H9 (cell line): ENCODE data around the gene THSD7A. TPM values are rescaled to one million over a fixed set of nuclear protein-coding genes. Genes with fewer than 3 reads are reported as not detected.

ENCODE experiments used
- DNase-seq: peaks from one replicate; pipeline ENCODE4 v3.0.0-alpha.2; 2017
- H2AFZ ChIP-seq: one replicate; pipeline ENCODE4 v1.6.1; 2013; ENCODE audit warnings: mild to moderate bottlenecking, low read length, control low read depth, moderate library complexity
- H2AK5ac ChIP-seq: 2 replicates; pipeline ENCODE4 v1.6.1; 2013; ENCODE audit warnings: low read length, control low read depth, mixed read lengths; ENCODE audit not compliant: insufficient read length
- H2BK120ac ChIP-seq: one replicate; pipeline ENCODE4 v1.6.1; 2013; ENCODE audit warnings: low read depth, mild to moderate bottlenecking, low read length, control low read depth, inconsistent platforms; ENCODE audit not compliant: poor library complexity, severe bottlenecking
- H2BK12ac ChIP-seq: 2 replicates; pipeline ENCODE4 v1.6.1; 2013; ENCODE audit warnings: low read length, control low read depth, mixed read lengths, low read depth; ENCODE audit not compliant: insufficient read length
- H2BK15ac ChIP-seq: 2 replicates; pipeline ENCODE4 v1.6.1; 2013; ENCODE audit warnings: low read depth, low read length, control low read depth
- H2BK20ac ChIP-seq: one replicate; pipeline ENCODE4 v1.6.1; 2013; ENCODE audit warnings: low read depth, mild to moderate bottlenecking, low read length, control low read depth, inconsistent platforms; ENCODE audit not compliant: poor library complexity, severe bottlenecking
- H2BK5ac ChIP-seq: 2 replicates; pipeline ENCODE4 v1.6.1; 2013; ENCODE audit warnings: low read length, control low read depth, mixed read lengths; ENCODE audit not compliant: insufficient read length
- H3K14ac ChIP-seq: 2 replicates; pipeline ENCODE4 v1.6.1; 2013; ENCODE audit warnings: low read length, control low read depth; ENCODE audit not compliant: insufficient read depth
- H3K18ac ChIP-seq: 2 replicates; pipeline ENCODE4 v1.6.1; 2013; ENCODE audit warnings: low read depth, mild to moderate bottlenecking, mixed read lengths, low read length, control low read depth; ENCODE audit not compliant: insufficient read length
- H3K23ac ChIP-seq: 2 replicates; pipeline ENCODE4 v1.6.1; 2013; ENCODE audit warnings: low read length, control low read depth, mixed read lengths, low read depth; ENCODE audit not compliant: insufficient read length
- H3K23me2 ChIP-seq: 2 replicates; pipeline ENCODE4 v1.6.1; 2013; ENCODE audit warnings: low read depth, mild to moderate bottlenecking, mixed read lengths, low read length, control low read depth; ENCODE audit not compliant: insufficient read length, poor library complexity, severe bottlenecking
- H3K27ac ChIP-seq: 2 replicates; pipeline ENCODE4 v1.5.1; 2013; ENCODE audit warnings: low read length, control low read depth, mixed read lengths, low read depth; ENCODE audit not compliant: insufficient read length
- H3K27me3 ChIP-seq: 2 replicates; pipeline ENCODE4 v1.6.1; 2013; ENCODE audit warnings: low read length, control low read depth, inconsistent platforms; ENCODE audit not compliant: insufficient read depth
- H3K4ac ChIP-seq: 2 replicates; pipeline ENCODE4 v1.6.1; 2013; ENCODE audit warnings: low read depth, mild to moderate bottlenecking, control low read depth, inconsistent platforms, low read length, moderate library complexity
- H3K4me1 ChIP-seq: 2 replicates; pipeline ENCODE4 v1.6.1; 2013; ENCODE audit warnings: low read length, control low read depth, inconsistent platforms; ENCODE audit not compliant: insufficient read depth
- H3K4me2 ChIP-seq: 2 replicates; pipeline ENCODE4 v1.6.1; 2013; ENCODE audit warnings: low read length, control low read depth, mixed read lengths; ENCODE audit not compliant: insufficient read length, insufficient read depth
- H3K56ac ChIP-seq: 2 replicates; pipeline ENCODE4 v1.6.1; 2013; ENCODE audit warnings: low read depth, mild to moderate bottlenecking, mixed read lengths, low read length, control low read depth; ENCODE audit not compliant: insufficient read length
- H3K79me1 ChIP-seq: 2 replicates; pipeline ENCODE4 v1.6.1; 2013; ENCODE audit warnings: low read depth, mild to moderate bottlenecking, moderate library complexity, low read length, control low read depth, inconsistent platforms; ENCODE audit not compliant: insufficient read depth, poor library complexity, severe bottlenecking
- H3K79me2 ChIP-seq: 2 replicates; pipeline ENCODE4 v1.6.1; 2013; ENCODE audit warnings: low read length, control low read depth, inconsistent platforms; ENCODE audit not compliant: insufficient read depth
- H3K9ac ChIP-seq: 2 replicates; pipeline ENCODE4 v1.6.1; 2013; ENCODE audit warnings: low read length, control low read depth, mixed read lengths; ENCODE audit not compliant: insufficient read length; ENCODE audit errors: extremely low read depth
- H3K9me3 ChIP-seq: one replicate; pipeline ENCODE4 v1.6.1; 2013; ENCODE audit warnings: low read depth, low read length, inconsistent platforms; ENCODE audit not compliant: control insufficient read depth
- H3T11ph ChIP-seq: one replicate; pipeline ENCODE4 v1.6.1; 2013; ENCODE audit warnings: mild to moderate bottlenecking, low read length, control low read depth, inconsistent platforms
- H4K20me1 ChIP-seq: one replicate; pipeline ENCODE4 v1.6.1; 2013; ENCODE audit not compliant: control insufficient read depth, insufficient read length, insufficient read depth
- H4K5ac ChIP-seq: 2 replicates; pipeline ENCODE4 v1.6.1; 2013; ENCODE audit warnings: low read depth, mild to moderate bottlenecking, mixed read lengths, low read length, control low read depth; ENCODE audit not compliant: insufficient read length
- H4K8ac ChIP-seq: replicated peaks from 2 replicates; pipeline ENCODE4 v1.6.1; 2013; ENCODE audit warnings: low read length, control low read depth, mixed read lengths, low read depth; ENCODE audit not compliant: insufficient read length
- H4K91ac ChIP-seq: 2 replicates; pipeline ENCODE4 v1.6.1; 2013; ENCODE audit warnings: low read depth, mild to moderate bottlenecking, moderate library complexity, mixed read lengths, low read length, control low read depth; ENCODE audit not compliant: insufficient read length
- H3K27ac Mint-ChIP-seq, 3 experiments: 2 replicates in 2 of 3; 3 replicates in 1 of 3; pipeline ENCODE4 v1.8.0; 2020 to 2021; ENCODE audit warnings: mixed read lengths in 3 of 3, mild to moderate bottlenecking in 1 of 3, moderate library complexity in 1 of 3
- H3K27me3 Mint-ChIP-seq: 2 replicates; pipeline ENCODE4 v1.8.0; 2021; ENCODE audit warnings: low read depth, mild to moderate bottlenecking, moderate library complexity, mixed read lengths
- H3K36me3 Mint-ChIP-seq, 3 experiments: 2 replicates in 2 of 3; 3 replicates in 1 of 3; pipeline ENCODE4 v1.8.0; 2020 to 2021; ENCODE audit warnings: low read depth in 3 of 3, mixed read lengths in 3 of 3; ENCODE audit not compliant: insufficient read depth in 1 of 3
- H3K4me1 Mint-ChIP-seq, 2 experiments: 2 replicates each; pipeline ENCODE4 v1.8.0; 2020; ENCODE audit warnings: mixed read lengths in 2 of 2
- H3K4me3 Mint-ChIP-seq, 2 experiments: 2 replicates in 1 of 2; 3 replicates in 1 of 2; pipeline ENCODE4 v1.8.0; 2020 to 2021; ENCODE audit warnings: mild to moderate bottlenecking in 2 of 2, mixed read lengths in 2 of 2, moderate library complexity in 1 of 2
- H3K9me3 Mint-ChIP-seq, 2 experiments: 2 replicates in 1 of 2; 3 replicates in 1 of 2; pipeline ENCODE4 v1.8.0; 2020; ENCODE audit warnings: mild to moderate bottlenecking in 2 of 2, mixed read lengths in 2 of 2, moderate library complexity in 1 of 2
- CTCF ChIP-seq: fragments of 200-600 bp; sonication (generic); conservative IDR thresholded peaks from 3 replicates; pipeline ENCODE4 v1.8.0; 2021; ENCODE audit warnings: antibody characterized with exemption, mild to moderate bottlenecking
- WGBS: extraction: QIAGEN DNeasy Blood & Tissue Kit; methylation state at CpG from one replicate; pipeline ENCODE4 v1.1.7; 2013; ENCODE audit warnings: missing lambda C conversion rate, low lambda C conversion rate, mixed read lengths; ENCODE audit not compliant: insufficient read length; ENCODE audit errors: extremely low coverage; 5-methylcytosine and 5-hydroxymethylcytosine counted together
- total RNA-seq: library from RNA; stranded (reverse); gene quantifications from 2 replicates; pipeline ENCODE4 v1.2.1, GENCODE V29; 2021

Gene THSD7A
- total RNA-seq, 1 experiment from 2014 or later, result 0.42 TPM

DNA sequence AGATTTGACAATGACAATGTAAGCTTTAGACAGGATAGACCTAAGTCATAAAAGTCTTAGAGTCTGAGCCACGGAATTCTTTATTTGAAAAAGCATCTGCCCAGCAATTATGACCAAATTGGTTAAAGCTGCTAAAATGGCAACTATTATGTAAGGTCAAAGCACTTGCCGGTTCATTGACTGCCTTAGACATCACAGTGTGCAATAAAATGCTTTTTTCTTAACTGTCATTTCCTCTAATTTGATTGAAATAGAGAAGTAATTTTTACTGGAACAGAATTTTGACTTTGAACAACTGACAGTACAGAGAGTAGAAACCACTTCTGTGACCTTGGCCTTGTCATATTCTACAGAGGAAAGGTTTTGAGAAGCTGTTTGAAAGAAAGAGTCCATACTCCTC lies 142.9 kb downstream of the THSD7A start:
- no peak overlapping the region for H3K56ac ChIP-seq
- no peak for TF ChIP-seq CTCF
- H3K79me2 ChIP-seq, result no peaks in the 10 kb centered on the region
- H2BK120ac ChIP-seq, result no peak overlapping the region
- no peak overlapping the region for H3K27ac ChIP-seq
- no peak overlapping the region for H4K91ac ChIP-seq
- Mint-ChIP-seq H3K36me3 (peaks cover under 1 to 2% (median 1%) of the 10 kb centered on the region in 3 experiments; a peak in 5 of 7 replicates), H3K27ac (no peak overlapping the region), H3K4me1 (peaks cover 3 to 5% of the 10 kb centered on the region in 2 experiments), H3K27me3 (no peaks in the 10 kb centered on the region), H3K9me3 (peaks cover 4 to 9% of the 10 kb centered on the region in 2 experiments; a peak in 4 of 5 replicates), H3K4me3 (no peak overlapping the region)
- H4K5ac ChIP-seq, result no peak overlapping the region
- no peak overlapping the region for H3K4me2 ChIP-seq
- no peak overlapping the region for H2BK12ac ChIP-seq
- H2AFZ ChIP-seq, result no peak overlapping the region
- H2AK5ac ChIP-seq, result no peak overlapping the region
- no peaks in the 10 kb centered on the region for H3K23me2 ChIP-seq
- H3K4ac ChIP-seq, result no peak overlapping the region
- no peak overlapping the region for H4K8ac ChIP-seq
- H3K23ac ChIP-seq, result no peak overlapping the region
- no peaks in the 10 kb centered on the region for H3K27me3 ChIP-seq
- H3K14ac ChIP-seq, result no peak overlapping the region
- DNase-seq, result no peak
- H3K4me1 ChIP-seq, result no peaks in the 10 kb centered on the region
- WGBS, result no CpG with 5 or more reads among the region's 2 CpGs
- H2BK5ac ChIP-seq, result no peak overlapping the region
- H2BK15ac ChIP-seq, result no peak overlapping the region
- no peak overlapping the region for H3K9ac ChIP-seq
- H2BK20ac ChIP-seq, result no peak overlapping the region
- H3K18ac ChIP-seq, result no peak overlapping the region
- no peaks in the 10 kb centered on the region for H4K20me1 ChIP-seq
- no peaks in the 10 kb centered on the region for H3K79me1 ChIP-seq
- H3K9me3 ChIP-seq, result no peaks in the 10 kb centered on the region
- no peak overlapping the region for H3T11ph ChIP-seq
